PC-9 (cell line): ENCODE measurements around the gene OPTC.

Source experiments
- CTCF ChIP-seq: fragments of 200-600 bp; sonication (generic); conservative IDR thresholded peaks from 2 replicates; pipeline ENCODE4 v1.6.1; 2017; ENCODE audit warnings: mixed run types, antibody characterized with exemption, mild to moderate bottlenecking, moderate library complexity
- EZH2 ChIP-seq: fragments of 200-600 bp; sonication (generic); IDR thresholded peaks from 2 replicates; pipeline ENCODE4 v1.8.0; 2017; ENCODE audit warnings: antibody characterized with exemption, low read depth

- TF ChIP-seq CTCF (no peak), EZH2 (no peak)
Measured at GRCh38 chr1:203513585-203514031, 19.7 kb downstream of the OPTC start.
